Dendritic cell treated with granulocyte-macrophage colony-stimulating factor and Interleukin-4, amounts not matched to agents 40 ng/mL and 50 ng/mL, for 4 days (primary cell): ENCODE data around the gene ZDHHC15.
"Not testable (repeated sequence)": the region's sequence is repeated elsewhere in the genome, so short reads cannot be mapped to it uniquely, and the experiment has no call there.

Experiments
- H3K27ac Mint-ChIP-seq: one replicate; pipeline ENCODE4 v1.8.0; 2022; ENCODE audit warnings: mild to moderate bottlenecking, mixed read lengths
- H3K27me3 Mint-ChIP-seq: one replicate; pipeline ENCODE4 v1.8.0; 2022; ENCODE audit warnings: mild to moderate bottlenecking, mixed read lengths
- H3K36me3 Mint-ChIP-seq: one replicate; pipeline ENCODE4 v1.8.0; 2022; ENCODE audit warnings: low read depth, mixed read lengths
- H3K4me1 Mint-ChIP-seq: one replicate; pipeline ENCODE4 v1.8.0; 2022; ENCODE audit warnings: low read depth, mixed read lengths
- H3K4me3 Mint-ChIP-seq: one replicate; pipeline ENCODE4 v1.8.0; 2022; ENCODE audit warnings: mild to moderate bottlenecking, moderate library complexity, mixed read lengths
- H3K9me3 Mint-ChIP-seq: one replicate; pipeline ENCODE4 v1.8.0; 2022; ENCODE audit warnings: mixed read lengths
- intact Hi-C: fragments of 100-400 bp; cut with micrococcal nuclease; formaldehyde crosslinking; loops from one replicate; pipeline ENCODE4 v1.15.0; 2022

The ZDHHC15 gene

GRCh38 chrX:75522565-75523431 is at the start of gene ZDHHC15:
TSS of gene ZDHHC15 (minus strand) at chrX:75523037. CDS start at chrX:75523024, 13 bp downstream.
- Mint-ChIP-seq H3K36me3 (no peaks in the 10 kb centered on the region), H3K4me1 (peaks cover 16% of the 10 kb centered on the region), H3K9me3 (no peaks in the 10 kb centered on the region), H3K27me3 (peaks cover 9% of the 10 kb centered on the region), H3K4me3 (peak within 1 kb of the TSS; percentile 75), H3K27ac (no peak within 1 kb of the TSS)
- intact Hi-C loops = no loop called here

GRCh38 chrX:75560544-75560943 is 37.7 kb upstream of the ZDHHC15 start:
- peaks cover 17% of the 10 kb centered on the region for H3K9me3 Mint-ChIP-seq
- H3K27me3 Mint-ChIP-seq, H3K36me3 Mint-ChIP-seq, H3K4me3 Mint-ChIP-seq, intact Hi-C loops, H3K27ac Mint-ChIP-seq, H3K4me1 Mint-ChIP-seq: not testable (repeated sequence)

GRCh38 chrX:75547783-75548182 is 24.9 kb upstream of the ZDHHC15 start:
- no peaks in the 10 kb centered on the region for H3K27me3 Mint-ChIP-seq

GRCh38 chrX:75546724-75547511 is 24.1 kb upstream of the ZDHHC15 start:
- H3K27me3 Mint-ChIP-seq = no peaks in the 10 kb centered on the region
- no peak overlapping the region for H3K4me3 Mint-ChIP-seq
- no peaks in the 10 kb centered on the region for H3K9me3 Mint-ChIP-seq
- peaks cover 9% of the 10 kb centered on the region for H3K4me1 Mint-ChIP-seq
- intact Hi-C loops = no loop called here
- H3K27ac Mint-ChIP-seq = no peak overlapping the region
- no peaks in the 10 kb centered on the region for H3K36me3 Mint-ChIP-seq

More at GRCh38 chrX:75547783-75548182, 24.9 kb upstream of the ZDHHC15 start:
- H3K4me3 Mint-ChIP-seq = no peak overlapping the region
- intact Hi-C loops = no loop called here
- H3K9me3 Mint-ChIP-seq = no peaks in the 10 kb centered on the region
- H3K4me1 Mint-ChIP-seq = peaks cover 9% of the 10 kb centered on the region
- no peak overlapping the region for H3K27ac Mint-ChIP-seq
- H3K36me3 Mint-ChIP-seq = no peaks in the 10 kb centered on the region

GRCh38 chrX:75544786-75545185 is 21.9 kb upstream of the ZDHHC15 start:
- Mint-ChIP-seq H3K9me3 (no peaks in the 10 kb centered on the region), H3K27ac (no peak overlapping the region), H3K4me1 (peaks cover 9% of the 10 kb centered on the region), H3K36me3 (no peaks in the 10 kb centered on the region), H3K4me3 (no peak overlapping the region), H3K27me3 (no peaks in the 10 kb centered on the region)
- intact Hi-C loops = no loop called here

- no peaks in the 10 kb centered on the region for H3K4me1 Mint-ChIP-seq
- H3K9me3 Mint-ChIP-seq = peaks cover 29% of the 10 kb centered on the region
- H3K27me3 Mint-ChIP-seq = no peaks in the 10 kb centered on the region
- intact Hi-C loops = no loop called here
- H3K27ac Mint-ChIP-seq = no peak overlapping the region
- H3K36me3 Mint-ChIP-seq = no peaks in the 10 kb centered on the region
- no peak overlapping the region for H3K4me3 Mint-ChIP-seq
Measured at GRCh38 chrX:75483933-75484332, 38.9 kb downstream of the ZDHHC15 start.

GRCh38 chrX:75461780-75462179 is 61.1 kb downstream of the ZDHHC15 start:
- H3K27me3 Mint-ChIP-seq, intact Hi-C loops, H3K4me1 Mint-ChIP-seq, H3K4me3 Mint-ChIP-seq, H3K36me3 Mint-ChIP-seq, H3K27ac Mint-ChIP-seq: not testable (repeated sequence)
- H3K9me3 Mint-ChIP-seq = peaks cover 29% of the 10 kb centered on the region

GRCh38 chrX:75421688-75422230 is 101.1 kb downstream of the ZDHHC15 start:
- no peaks in the 10 kb centered on the region for H3K9me3 Mint-ChIP-seq
- no peaks in the 10 kb centered on the region for H3K4me1 Mint-ChIP-seq
- intact Hi-C loops = no loop called here
- no peak overlapping the region for H3K4me3 Mint-ChIP-seq
- no peaks in the 10 kb centered on the region for H3K36me3 Mint-ChIP-seq
- no peak overlapping the region for H3K27ac Mint-ChIP-seq
- H3K27me3 Mint-ChIP-seq = no peaks in the 10 kb centered on the region

GRCh38 chrX:75407153-75407552 is 115.7 kb downstream of the ZDHHC15 start:
- H3K4me3 Mint-ChIP-seq, H3K27me3 Mint-ChIP-seq, H3K27ac Mint-ChIP-seq, H3K36me3 Mint-ChIP-seq, H3K9me3 Mint-ChIP-seq, H3K4me1 Mint-ChIP-seq, intact Hi-C loops: not testable (repeated sequence)

GRCh38 chrX:75390470-75390869 is 132.4 kb downstream of the ZDHHC15 start:
- intact Hi-C loops = no loop called here
- H3K27ac Mint-ChIP-seq = no peak overlapping the region
- peaks cover 37% of the 10 kb centered on the region for H3K9me3 Mint-ChIP-seq
- H3K4me1 Mint-ChIP-seq = no peaks in the 10 kb centered on the region
- H3K36me3 Mint-ChIP-seq = no peaks in the 10 kb centered on the region
- H3K4me3 Mint-ChIP-seq = no peak overlapping the region
- no peaks in the 10 kb centered on the region for H3K27me3 Mint-ChIP-seq

GRCh38 chrX:75369721-75370120 is 153.1 kb downstream of the ZDHHC15 start:
- H3K36me3 Mint-ChIP-seq = no peaks in the 10 kb centered on the region
- no peak overlapping the region for H3K27ac Mint-ChIP-seq
- intact Hi-C loops = no loop called here
- no peak overlapping the region for H3K4me3 Mint-ChIP-seq
- H3K9me3 Mint-ChIP-seq = peaks cover 1% of the 10 kb centered on the region
- no peaks in the 10 kb centered on the region for H3K27me3 Mint-ChIP-seq
- no peaks in the 10 kb centered on the region for H3K4me1 Mint-ChIP-seq

- Mint-ChIP-seq H3K36me3 (no peaks in the 10 kb centered on the region), H3K27me3 (no peaks in the 10 kb centered on the region), H3K27ac (no peak overlapping the region), H3K4me1 (no peaks in the 10 kb centered on the region), H3K9me3 (peaks cover 8% of the 10 kb centered on the region), H3K4me3 (no peak overlapping the region)
- intact Hi-C loops = no loop called here
Measured at GRCh38 chrX:75366861-75367260, 156.0 kb downstream of the ZDHHC15 start.

- intact Hi-C loops = no loop called here
Measured at GRCh38 chrX:75365243-75365975, 157.4 kb downstream of the ZDHHC15 start.

GRCh38 chrX:75361788-75362187 is 161.0 kb downstream of the ZDHHC15 start:
- Mint-ChIP-seq H3K27me3 (no peaks in the 10 kb centered on the region), H3K4me3 (no peak overlapping the region)

More at GRCh38 chrX:75365243-75365975, 157.4 kb downstream of the ZDHHC15 start:
- H3K27ac Mint-ChIP-seq = no peak overlapping the region
- peaks cover 8% of the 10 kb centered on the region for H3K9me3 Mint-ChIP-seq
- no peak overlapping the region for H3K4me3 Mint-ChIP-seq
- H3K27me3 Mint-ChIP-seq = no peaks in the 10 kb centered on the region
- H3K4me1 Mint-ChIP-seq = no peaks in the 10 kb centered on the region
- no peaks in the 10 kb centered on the region for H3K36me3 Mint-ChIP-seq

More at GRCh38 chrX:75361788-75362187, 161.0 kb downstream of the ZDHHC15 start:
- no peaks in the 10 kb centered on the region for H3K4me1 Mint-ChIP-seq
- peaks cover 8% of the 10 kb centered on the region for H3K9me3 Mint-ChIP-seq
- intact Hi-C loops = no loop called here
- no peaks in the 10 kb centered on the region for H3K36me3 Mint-ChIP-seq
- H3K27ac Mint-ChIP-seq = no peak overlapping the region
